DMS 273 (cell line): ENCODE results near the gene NANOS1.

Experiments used
- DNase-seq: peaks from one replicate; lab custom pipeline; 2025; ENCODE audit not compliant: unreplicated experiment; lab: John Stamatoyannopoulos, UW

NANOS1 gene

GRCh38 chr10:119029613-119030420 is at the start of gene NANOS1:
Gene NANOS1, plus strand, starts transcription at chr10:119029714. Its CDS starts 88 bp downstream, at chr10:119029802.
- peak; percentile 82 for DNase-seq

- peak; percentile 59 for DNase-seq
These were observed 49.2 kb upstream of the NANOS1 start for GRCh38 chr10:118980135-118980865.

GRCh38 chr10:118980870-118981269 is 48.6 kb upstream of the NANOS1 start:
- peak; percentile 16 for DNase-seq

- DNase-seq, result no peak
These were observed 47.6 kb upstream of the NANOS1 start for GRCh38 chr10:118981946-118982345.

- no peak for DNase-seq
These were observed 47.1 kb upstream of the NANOS1 start for GRCh38 chr10:118982366-118982765.

- peak; percentile 67 for DNase-seq
These were observed 46.3 kb upstream of the NANOS1 start for GRCh38 chr10:118983263-118983662.

GRCh38 chr10:118985576-118985975 is 43.9 kb upstream of the NANOS1 start:
- DNase-seq, result no peak

- DNase-seq, result no peak
These were observed 42.4 kb upstream of the NANOS1 start for GRCh38 chr10:118986815-118987790.

- DNase-seq, result no peak
These were observed 39.2 kb upstream of the NANOS1 start for GRCh38 chr10:118990326-118990725.

GRCh38 chr10:118992496-118992895 is 37.0 kb upstream of the NANOS1 start:
- DNase-seq, result no peak

- no peak for DNase-seq
These were observed 36.3 kb upstream of the NANOS1 start for GRCh38 chr10:118993214-118993613.

GRCh38 chr10:118994321-118994720 is 35.2 kb upstream of the NANOS1 start:
- DNase-seq, result no peak

GRCh38 chr10:118995739-118996138 is 33.8 kb upstream of the NANOS1 start:
- no peak for DNase-seq

- DNase-seq, result no peak
These were observed 32.1 kb upstream of the NANOS1 start for GRCh38 chr10:118997379-118997778.

GRCh38 chr10:118998183-118998582 is 31.3 kb upstream of the NANOS1 start:
- no peak for DNase-seq

- no peak for DNase-seq
These were observed 27.6 kb upstream of the NANOS1 start for GRCh38 chr10:119001717-119002500.

GRCh38 chr10:119003572-119004289 is 25.8 kb upstream of the NANOS1 start:
- no peak for DNase-seq

- DNase-seq, result no peak
These were observed 24.0 kb upstream of the NANOS1 start for GRCh38 chr10:119005362-119006043.
